SKM-1 (cell line): Measurements from ENCODE around the gene CAMK2A.

Experiments used
- DNase-seq: peaks from one replicate; lab custom pipeline; 2025; ENCODE audit not compliant: unreplicated experiment; lab: John Stamatoyannopoulos, UW

Gene CAMK2A

DNA sequence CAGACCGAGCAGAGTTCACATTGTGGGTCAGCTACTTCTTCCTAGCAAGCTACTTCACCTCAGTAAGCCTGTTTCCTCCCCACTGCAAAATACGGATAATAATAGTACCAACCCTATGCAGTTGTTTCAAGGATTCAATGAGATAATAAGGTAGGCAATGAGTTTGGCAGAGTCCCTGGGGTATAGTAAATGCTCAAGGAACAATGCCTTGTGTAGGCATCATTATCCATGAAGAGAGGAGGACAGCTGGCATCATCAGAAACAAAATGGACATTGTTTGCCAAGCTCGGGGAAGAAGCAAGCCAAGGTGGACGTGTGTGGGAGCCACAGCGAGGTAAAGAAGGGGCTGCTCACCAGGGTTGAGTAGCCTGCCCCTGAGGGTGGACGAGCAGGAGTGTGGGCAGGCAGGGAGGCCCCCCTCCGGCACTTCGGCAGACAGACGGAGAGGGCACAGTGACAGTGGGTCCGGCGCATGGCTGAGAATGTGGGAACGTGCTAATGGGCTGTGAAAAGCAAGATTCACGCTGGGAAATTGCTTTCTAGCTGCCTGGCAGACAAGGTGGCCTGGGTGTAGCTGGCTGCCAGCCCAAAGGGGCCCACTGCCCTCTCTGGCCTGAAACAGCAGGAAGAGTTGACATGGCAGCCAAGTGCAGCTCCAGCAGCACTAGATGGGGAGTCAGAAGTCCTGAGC lies 10.1 kb downstream of the CAMK2A start:
- DNase-seq: no peak

DNA sequence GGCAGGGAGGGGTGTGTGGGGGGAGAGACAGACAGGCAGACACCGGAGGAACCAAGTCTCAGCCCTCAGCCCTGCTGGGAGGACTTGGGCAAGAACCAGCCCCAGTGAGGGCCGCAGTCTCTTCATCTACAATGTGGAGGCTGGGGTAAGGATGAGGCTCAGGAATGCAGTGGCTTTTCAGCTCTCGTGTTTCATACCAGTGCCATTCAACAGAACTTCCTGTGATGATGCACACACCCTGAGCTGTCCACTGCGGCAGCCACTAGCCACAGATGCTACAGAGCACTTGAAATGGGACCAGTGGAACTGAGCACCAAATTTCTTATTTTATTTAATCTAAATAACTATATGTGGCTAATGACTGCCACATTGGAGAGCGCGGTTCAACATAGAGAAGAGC lies 10.7 kb downstream of the CAMK2A start:
- DNase-seq: no peak

DNA sequence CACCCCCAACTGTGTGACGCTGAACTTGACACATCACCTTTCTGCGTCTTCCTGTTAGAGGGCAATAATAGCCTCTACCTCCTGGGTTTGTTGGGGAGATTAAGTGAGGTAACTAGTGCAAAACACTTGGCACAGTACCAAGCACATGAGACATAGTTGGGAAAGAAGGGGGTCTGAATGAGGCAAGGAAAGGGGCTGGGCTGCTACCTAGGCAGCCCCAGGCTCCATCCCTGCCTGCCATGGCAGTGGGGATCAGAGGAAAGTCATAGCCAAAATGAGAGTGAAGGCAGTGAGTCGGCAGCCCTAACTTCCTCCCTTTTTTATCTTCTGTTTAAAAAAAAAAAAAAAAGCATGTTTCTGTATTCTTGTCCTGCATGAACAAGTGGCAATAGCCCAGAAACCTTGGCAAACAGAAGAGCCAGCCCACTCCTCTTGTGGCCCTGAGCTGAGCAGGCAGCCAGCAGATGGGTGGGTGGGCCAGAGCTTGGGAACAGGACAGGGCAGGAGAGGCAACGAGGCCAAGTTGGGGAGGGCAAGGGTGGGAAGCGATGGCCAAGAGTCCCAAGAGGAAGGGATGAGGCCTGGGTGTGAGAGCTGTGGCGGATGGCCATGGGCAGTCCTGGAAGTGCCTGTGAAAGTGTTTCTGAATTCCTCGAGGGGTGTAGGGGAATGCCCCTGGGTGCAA lies 11.4 kb downstream of the CAMK2A start:
- no peak for DNase-seq

DNA sequence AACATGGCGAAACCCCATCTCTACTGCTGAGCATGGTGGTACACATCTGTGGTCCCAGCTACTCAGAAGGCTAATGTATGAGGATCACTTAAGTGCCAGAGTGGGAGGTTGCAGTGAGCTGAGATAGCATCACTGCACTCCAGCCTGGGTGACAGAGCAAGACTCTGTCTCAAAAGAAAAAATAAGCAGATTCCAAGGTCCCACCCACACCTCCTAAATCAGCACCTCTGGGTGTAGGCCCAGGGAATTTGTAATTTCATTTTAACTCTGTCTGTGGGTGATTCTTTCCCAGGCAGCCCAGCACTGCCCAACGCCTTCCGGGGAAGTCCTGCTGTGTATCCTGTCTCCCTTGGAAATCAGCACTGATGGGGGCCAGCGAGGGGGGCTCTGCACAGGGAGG lies 12.5 kb downstream of the CAMK2A start:
- no peak for DNase-seq

DNA sequence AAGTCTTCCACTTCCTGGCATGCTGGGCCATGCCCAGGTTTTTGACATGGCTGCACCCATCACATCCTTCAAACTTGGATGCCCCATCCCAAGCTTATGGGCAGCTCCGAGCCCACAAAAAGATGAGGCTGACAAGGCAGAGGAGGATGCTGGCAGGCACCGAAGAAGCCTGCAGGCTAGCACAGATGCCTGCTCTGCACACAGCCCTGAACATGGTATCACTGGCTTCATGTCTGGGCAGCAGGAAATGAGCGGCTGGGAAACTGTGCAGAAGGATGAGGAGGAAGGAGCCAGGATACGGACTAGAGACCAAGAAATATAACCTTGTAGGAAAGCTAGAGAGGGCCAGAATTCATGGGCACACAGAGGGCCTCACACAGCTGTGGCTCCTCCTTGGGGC lies 14.8 kb downstream of the CAMK2A start:
- no peak for DNase-seq

DNA sequence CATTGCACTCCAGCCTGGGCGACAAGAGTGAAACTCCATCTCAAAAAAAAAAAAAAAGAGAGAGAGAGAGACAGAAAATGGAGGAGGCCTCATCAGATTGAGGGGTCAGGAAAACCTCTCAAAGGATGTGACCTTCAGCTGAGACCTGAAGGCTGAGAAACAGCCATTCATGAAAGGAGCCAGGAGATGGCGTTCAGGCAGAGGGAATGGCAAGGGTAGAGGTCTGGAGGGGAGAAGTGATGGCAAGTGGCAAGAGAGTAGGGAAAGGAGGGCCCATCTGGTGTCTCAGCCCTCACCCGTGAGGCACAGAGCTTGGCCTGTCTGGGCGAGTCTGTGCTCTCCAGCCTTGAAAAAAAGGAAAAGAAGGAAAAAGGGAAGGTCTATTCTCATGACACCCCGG lies 17.0 kb downstream of the CAMK2A start:
- DNase-seq: no peak

DNA sequence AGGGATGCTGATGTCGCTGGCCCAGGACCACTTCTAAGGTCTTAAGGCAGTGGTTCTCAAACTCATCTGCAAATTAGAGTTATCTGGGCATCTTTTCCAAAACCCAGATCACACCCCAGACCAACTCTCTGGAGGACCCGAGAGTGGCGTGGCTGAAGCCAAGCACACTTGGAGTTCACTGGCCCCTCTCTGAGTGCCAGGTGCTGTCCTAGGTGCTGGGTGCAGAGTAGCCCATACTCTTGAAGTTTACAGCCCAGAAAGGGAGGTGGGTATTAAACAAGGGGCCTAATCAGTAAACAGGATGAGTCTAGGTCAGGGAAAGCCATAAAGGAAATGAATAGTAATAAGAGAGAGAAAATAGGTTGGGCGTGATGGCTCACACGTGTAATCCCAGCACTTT lies 17.6 kb downstream of the CAMK2A start:
- DNase-seq: no peak

DNA sequence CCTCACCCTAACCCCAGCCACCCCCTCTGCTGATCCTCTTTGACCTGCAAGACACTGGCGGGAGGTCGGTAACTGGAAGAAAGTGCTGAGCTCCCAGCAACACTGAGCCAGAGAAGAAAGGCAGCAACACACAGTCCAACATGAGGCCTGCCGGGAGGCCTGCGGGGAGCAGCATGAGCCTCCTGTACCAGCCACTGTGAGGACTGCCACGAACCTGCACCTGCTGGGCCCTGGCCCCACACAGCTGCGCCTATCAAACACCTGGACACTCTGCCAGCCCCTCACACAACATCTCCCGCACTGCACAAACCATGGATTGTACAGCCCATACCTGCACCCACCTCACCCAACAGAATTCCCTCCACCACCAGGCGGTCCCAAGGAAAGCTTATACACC lies 18.3 kb downstream of the CAMK2A start:
- DNase-seq: no peak

DNA sequence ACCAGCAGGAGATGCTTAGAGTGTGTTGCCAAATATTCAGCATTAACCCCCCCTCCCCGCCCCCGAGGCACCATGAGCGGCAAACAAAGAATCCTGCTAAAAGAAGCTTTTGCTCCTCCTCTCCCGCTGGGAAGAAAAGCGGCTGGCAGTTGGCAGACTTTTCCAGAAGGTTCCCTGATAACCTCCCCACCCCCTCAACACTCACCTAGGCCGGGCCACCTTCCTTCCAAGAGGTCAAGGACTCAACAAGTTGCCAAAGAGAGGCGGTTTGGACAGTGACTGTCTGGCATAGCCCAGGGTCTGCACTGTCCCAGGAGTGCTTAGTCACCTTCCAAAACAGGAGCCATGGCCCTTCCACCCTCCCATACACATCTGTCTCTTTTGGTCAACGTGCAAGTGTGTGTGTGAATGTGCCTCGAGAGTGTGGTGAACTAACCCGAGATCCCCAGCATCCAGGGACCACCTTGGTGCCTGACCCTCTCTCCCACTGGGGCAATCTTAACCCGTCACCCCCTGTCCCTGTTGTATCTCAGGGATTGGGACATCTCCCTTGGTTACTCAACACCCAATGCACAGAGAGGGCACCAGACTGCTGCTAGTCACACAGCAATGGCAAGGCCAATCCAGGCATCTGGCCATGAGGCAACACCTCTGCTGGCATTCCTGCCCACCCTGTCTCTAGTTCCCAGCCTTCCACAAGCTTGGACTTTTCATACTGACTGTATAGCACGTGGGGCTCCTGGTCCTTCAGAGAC lies 18.9 kb downstream of the CAMK2A start:
- no peak for DNase-seq

DNA sequence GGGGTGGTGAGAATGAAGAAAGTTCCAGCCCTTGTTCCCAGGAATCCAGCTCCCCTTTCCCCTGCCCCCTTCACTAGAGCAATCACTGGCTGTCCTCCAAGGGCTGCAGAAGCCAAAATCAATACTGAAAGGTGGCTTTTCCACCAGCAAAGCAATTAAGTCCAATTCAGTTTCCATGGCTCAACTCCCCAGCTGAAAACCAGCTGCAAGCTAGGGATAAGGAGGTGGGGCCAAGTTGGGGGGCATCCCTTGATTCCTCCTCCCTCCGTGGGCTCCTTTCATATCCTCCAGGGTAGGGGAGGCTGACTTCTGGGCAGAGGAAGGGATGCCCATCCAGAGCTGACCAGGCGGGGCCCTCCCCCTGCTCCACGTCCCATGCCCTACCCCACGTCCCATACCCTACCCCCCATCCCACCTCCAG lies 22.7 kb downstream of the CAMK2A start:
- DNase-seq: no peak

DNA sequence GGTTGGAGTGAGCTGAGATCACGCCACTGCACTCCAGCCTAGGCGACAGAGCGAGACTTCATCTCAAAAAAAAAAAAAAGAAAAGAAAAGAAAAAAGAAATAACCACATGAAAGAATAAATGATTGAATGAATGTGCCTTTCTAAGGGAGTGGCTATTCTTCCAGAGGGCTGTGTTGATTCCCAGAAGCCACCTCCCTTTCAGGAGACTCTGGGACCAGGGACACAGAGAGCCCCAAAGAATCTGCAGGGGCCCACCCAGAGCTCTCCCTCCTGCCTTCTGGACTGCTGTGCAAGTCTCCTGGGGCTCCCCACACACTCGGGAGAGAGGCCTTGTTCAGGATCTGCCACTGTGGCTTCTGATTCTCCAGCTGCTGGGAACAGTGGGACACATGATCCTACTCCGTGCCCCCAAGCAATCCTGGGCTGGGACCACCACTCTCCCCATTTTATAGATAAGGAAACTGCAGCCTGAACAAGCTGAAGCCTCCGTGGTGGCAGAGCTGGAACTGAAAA lies 23.6 kb downstream of the CAMK2A start:
- no peak for DNase-seq

DNA sequence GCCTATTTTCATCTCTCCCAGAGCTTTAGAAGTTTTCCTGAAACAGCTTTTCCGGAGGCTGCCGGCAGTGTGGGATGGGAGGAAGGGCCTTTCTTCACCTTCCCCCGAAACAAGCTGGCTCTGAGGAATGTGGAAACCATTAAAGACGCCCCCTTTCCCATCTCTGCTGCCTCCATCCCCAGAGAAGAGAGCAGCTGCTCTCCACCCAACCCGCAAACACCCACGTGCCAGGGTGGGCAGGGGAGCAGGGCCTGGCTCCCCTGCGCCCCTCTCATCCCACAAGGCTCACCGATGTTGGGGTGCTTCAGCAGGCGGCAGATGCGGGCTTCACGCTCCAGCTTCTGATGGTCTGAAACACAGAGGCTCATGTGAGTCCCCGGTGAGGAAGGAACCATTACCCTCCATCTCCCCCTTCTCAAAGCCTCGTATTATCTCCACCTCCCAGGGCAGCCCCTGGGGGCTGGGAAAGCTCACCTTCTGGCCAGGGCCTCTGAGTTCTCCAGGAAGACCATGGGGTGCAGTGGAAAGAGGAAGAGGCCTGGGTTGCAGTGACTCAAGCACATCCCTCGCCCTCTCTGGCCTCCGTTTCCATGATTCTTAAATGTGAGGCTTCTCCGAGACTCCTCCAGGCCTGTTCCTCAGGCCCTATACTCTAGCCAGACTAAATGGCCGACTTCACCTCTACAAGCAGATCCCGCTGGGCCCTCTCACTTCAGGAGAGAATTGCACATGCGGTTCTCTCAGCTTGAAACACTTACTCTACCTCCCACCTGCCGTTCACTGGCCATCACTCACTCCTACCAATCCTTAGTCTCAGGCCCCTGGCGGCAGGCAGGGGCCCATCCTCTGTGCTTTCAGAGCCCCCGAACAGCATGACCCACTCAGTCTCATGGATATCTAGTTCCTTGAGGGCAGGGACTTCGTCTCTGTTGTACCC lies 24.6 kb downstream of the CAMK2A start:
- DNase-seq: no peak

DNA sequence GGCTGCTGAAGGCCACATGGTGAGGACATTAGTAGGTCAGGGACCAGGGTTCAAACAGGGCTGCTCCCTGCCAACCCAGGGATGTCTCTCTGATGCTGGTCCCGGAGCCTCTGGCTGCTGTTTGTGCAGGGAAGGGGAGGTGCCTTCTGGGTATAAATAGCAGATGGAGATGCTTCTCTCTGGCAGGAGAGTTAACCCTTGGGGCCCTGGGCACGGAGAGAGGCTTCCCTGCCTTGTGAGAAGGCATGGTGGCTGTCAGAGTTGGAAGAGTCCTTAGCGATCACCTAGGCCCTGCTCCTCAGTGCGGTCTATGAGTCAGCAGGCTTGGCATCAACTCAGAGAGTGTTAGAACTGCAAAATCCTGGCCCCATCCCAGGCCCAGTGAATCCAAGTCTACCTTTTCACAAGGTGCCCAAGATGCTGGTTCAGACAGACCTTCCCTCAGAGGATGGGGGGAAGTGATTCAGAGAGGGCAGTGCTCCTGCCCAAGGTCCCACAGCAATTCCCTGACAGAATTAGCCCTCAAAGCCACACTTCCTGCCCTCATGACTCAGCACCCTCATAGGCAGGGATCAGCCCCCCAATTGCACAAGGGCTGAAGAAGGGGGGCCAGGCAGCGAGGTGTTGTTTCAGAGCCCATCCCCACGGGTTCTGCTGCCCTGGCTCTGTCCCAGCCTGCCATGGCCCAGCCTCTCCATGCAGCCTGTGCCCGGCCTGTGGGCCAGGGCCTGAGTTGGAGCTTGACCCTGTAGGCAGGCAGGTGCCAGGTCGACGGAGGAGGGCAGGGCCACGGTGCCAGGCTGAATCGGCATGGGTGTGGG lies 25.6 kb downstream of the CAMK2A start:
- no peak for DNase-seq

DNA sequence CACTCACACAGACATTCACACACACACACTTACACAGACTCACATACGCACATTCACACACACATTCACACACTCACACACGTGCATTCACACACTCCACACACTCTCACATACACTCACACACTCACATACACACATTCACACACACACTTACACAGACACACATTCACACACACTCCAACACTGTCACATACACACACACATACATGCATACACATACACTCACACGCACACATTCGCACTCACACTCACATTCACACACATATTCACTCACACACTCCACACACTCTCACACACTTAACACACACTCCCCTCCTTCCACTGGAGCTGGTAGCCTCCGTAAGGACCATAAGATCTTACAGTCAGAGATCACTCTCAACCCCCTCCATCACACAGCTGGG lies 26.2 kb downstream of the CAMK2A start:
- no peak for DNase-seq

DNA sequence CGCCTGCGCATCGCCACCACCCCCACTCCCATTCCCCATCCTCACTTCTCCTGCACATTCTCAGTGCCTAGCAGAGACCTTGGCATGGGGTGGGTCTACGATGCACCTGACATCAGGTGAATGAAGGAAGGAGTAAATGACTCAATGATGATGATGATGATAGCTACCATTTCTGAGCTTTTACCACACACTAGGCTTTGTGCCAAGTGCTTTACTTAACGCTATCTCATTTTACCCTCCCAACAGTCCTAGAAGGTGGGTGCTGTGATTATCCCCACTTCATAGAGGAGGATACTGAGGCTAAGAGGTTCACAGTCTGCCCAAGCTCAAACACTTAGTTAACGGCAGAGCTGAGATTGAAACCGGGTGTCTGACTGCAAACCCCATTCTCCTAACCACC lies 27.1 kb downstream of the CAMK2A start:
- DNase-seq: no peak

DNA sequence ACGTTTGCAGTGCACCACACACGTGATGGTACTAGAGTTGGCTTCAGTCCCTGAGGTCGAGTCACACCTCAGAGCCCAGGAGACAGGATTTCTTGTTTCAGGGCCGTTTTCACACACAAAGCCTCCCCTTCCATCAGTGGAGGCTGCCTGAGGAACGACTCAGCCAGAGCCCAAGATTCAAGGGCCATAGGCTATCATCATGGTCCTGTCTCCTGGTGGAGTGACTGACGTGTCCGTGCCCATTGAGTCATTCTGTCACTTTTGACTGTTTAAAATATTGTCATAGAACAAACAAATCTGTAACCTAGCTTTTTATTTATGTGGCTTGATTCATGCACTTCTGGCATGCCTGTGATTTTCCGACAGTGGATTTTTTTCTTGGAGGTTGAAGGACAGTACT lies 28.3 kb downstream of the CAMK2A start:
- no peak for DNase-seq

DNA sequence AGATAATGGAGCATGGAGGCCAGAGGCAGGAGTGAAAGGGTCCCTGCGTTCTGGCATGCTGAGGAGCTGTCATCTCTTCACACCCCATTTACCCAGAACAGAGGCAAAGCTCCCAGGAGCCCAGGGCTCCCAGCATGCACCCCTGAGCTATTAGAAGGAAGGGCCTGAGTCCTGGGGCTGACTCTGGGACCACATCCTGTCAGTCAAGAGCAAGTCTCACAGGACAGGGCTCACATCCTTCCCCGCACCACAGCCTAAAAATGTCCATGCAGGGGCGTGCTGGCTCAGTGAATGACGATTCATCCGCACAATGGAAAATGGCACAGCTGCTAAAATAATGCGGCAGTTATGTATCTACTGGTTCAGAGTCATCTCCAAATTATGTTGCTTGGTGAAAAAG lies 31.4 kb downstream of the CAMK2A start:
- no peak for DNase-seq

DNA sequence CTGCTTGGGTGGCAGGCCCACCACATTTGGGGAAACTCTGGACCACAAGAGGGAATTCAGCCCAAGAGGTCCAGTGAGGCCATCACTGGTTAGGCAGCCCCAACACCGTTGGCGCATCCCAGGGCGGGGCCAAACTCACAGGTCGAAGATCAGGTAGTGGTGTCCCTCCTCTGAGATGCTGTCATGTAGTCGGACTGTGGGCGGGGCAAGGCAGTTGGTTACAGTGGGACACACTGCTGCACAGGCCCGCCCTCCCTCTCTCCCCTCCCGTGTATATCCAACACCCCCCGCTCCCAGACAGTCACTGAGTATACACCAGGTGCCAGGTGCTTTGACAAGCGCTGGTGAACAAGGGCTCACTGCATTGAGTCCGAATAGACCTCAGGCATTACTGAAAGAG lies 32.1 kb downstream of the CAMK2A start:
- no peak for DNase-seq

DNA sequence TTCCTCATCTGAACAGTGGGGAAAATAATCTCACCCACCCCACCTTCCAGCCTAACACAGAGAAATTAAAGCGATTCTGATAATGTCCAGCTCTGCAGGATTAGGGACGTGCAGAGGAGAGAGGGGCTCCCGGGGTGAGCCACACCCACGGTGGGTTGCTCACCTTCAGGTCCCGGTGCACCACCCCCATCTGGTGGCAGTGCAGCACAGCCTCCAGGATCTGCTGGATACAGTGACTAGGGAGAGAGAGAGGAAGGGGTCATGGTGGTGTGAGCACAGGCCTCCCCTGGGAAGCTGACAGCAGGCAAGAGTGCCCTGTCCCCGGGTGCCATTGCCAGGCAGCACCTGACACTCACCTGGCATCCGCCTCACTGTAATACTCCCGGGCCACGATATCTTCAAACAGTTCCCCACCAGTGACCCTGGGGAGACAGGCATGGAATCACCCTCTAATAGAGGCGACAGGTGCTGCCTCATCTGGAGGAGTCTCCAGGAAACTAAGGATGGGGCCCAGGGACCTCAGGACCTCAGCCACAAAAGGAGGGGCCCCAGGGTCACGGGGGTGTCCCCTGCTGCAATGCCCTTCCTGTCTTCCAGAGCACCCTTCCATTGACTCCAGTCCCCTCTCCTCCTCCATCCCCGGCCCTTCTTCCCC lies 33.0 kb downstream of the CAMK2A start:
- DNase-seq: no peak
